Astrocyte (in vitro differentiated cells and primary cell): ENCODE data around the gene LRRC73.

Experiments
- CTCF ChIP-seq: IDR thresholded peaks from 2 replicates; pipeline ENCODE4 v1.5.1; 2011; ENCODE audit warnings: low read depth, mild to moderate bottlenecking, inconsistent platforms, low read length, moderate library complexity; ENCODE audit not compliant: insufficient read depth
- EZH2 ChIP-seq: IDR thresholded peaks from 2 replicates; pipeline ENCODE4 v1.6.1; 2012; ENCODE audit warnings: mild to moderate bottlenecking, low read length, inconsistent platforms; ENCODE audit not compliant: insufficient read depth

DNA sequence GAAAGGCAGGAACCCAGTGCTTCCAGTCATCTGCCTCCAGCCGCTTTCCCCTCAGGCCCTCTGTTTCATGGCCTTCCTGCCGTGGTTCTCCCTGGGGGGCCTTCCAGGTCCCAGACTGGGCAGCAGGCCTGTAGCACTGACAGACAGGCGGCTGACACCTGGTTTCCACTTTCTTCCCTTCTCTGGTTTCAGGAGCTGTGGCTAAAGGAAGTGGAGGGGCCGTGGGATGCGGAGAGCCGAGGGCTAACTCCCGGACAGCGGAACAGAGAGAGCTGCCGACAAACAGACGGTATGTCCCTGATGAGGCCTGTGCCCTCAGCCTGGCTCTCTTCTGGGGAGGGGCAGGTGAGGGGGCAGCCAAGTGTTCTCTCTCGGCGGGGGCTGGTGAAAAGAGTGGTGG is 12.5 kb downstream of the LRRC73 start:
- TF ChIP-seq CTCF (no peak), EZH2 (no peak)
